ENCODE data around the gene KRT83.
"Not testable (repeated sequence)": the region's sequence is repeated elsewhere in the genome, so short reads cannot be mapped to it uniquely, and the experiment has no call there.

The KRT83 gene

DNA sequence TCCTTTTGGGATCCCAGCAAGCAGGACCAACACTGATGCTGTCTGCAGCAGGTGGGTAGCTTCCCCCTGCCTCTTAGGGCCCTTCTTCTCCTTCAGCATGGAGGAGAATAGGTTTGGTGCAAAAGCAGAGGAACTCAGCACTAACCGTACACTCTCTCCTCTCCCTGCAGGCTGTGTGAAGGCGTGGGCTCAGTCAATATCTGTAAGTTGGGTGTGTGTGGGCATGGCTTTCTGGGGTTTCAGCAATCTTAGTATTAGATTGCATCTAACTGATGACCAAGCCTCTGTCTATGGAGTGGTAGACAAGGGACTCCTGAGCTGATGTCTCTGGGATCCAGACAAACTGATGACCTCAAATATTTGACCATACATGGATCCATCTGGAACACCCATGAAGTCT lies 31.8 kb upstream of the KRT83 start:
- no peak for DNase-seq

DNA sequence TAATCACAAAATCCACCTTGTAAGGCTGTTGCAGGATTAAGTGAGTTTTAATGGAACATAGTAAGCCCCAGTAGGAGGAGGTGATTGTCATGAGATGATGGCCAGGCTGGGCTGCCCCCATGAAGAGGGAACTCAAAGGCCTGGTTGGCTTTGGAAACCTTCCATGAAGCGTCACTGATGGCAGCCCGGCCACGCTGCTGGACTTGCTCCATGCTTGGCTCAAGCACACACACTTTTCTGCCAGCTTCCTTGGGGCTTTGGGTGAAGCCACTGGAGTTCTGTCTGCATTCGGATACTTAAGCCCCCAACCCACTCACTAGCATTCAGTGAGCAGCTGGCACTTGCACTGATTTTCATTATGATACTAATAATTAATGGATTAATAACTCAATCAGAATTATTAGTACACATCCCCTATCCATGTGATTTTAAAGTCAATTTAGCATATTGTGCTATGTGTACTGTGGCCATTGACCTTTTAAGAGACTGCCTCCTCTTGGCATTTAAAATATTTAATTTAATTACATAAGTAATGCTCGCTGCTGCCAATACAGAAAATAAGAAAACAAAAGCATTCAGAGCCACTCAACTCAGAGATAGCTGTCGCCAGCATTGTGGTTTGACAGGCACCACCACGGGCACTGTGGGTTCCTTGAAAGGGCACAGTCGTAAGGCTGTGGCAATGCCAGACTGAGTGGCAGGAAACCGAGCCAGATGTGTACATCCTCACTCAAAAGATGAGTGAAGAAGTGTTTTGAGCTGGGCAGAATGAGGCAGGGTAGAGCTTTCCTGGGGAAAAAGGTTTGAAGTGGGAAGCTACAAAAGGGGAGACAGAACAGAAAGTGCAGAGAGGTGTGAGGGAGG lies 30.2 kb upstream of the KRT83 start:
- no peak for DNase-seq

DNA sequence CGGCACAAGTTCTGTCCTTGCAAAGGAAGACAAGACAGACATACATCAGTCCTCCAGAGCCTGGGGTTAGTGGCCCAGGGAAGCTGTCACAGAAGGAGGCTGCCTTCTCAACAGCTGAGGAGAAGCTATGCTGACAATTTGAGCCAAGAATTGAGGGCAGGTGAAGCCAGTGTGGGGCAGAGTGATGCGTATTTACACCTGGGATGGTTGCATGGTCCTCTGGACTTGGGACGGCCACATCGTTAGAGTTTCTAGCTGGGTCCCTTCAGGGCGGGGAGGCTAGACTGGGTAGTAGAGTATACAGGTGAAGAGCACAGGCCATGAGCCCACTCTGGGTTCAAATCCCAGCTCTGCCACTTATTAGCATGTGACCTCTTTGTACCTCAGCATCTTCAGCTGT lies 29.6 kb upstream of the KRT83 start:
- no peak for DNase-seq

DNA sequence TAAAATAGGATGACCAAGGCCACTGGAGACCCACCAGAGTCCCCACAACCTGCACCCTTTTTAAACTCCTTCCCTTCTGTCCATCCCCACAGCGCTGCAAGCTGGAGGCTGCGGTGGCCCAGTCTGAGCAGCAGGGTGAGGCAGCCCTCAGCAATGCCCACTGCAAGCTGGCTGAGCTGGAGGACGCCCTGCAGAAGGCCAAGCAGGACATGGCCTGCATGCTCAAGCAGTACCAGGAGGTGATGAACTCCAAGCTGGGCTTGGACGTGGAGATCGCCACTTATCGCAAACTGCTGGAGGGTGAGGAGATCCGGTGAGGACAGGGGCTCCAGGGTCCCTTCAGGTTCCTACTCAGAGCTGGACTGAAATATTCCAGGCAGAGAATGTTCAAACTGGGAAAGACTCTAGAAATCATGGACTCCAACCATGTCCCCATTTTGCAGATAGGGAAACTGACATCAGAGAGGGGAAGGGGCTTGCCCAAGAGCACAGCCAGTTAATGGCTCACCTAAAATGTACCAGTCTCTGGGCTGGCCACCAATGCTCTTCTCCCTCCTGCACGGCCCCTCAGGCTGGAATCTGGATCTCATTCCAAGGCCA lies 28.9 kb upstream of the KRT83 start:
- no peak for DNase-seq

DNA sequence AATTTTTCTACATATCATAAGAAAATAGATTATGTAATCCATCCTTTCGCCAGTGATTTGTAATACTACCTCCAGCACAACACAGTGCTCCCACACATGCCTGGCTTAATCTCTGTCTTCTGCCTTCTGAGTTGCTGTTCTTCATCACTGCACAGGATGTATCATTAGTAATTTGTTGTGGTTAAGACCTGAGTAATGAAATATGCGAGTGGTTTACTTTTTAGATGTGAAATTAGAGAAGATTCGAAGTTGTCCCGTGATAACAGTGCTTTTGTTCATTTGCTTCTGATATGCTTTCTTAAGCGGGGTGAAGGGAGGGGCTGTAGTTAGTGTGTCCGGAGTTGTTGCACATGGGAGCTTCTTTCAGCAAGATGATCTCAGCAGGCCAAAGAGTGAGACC lies 28.0 kb upstream of the KRT83 start:
- no peak for DNase-seq

DNA sequence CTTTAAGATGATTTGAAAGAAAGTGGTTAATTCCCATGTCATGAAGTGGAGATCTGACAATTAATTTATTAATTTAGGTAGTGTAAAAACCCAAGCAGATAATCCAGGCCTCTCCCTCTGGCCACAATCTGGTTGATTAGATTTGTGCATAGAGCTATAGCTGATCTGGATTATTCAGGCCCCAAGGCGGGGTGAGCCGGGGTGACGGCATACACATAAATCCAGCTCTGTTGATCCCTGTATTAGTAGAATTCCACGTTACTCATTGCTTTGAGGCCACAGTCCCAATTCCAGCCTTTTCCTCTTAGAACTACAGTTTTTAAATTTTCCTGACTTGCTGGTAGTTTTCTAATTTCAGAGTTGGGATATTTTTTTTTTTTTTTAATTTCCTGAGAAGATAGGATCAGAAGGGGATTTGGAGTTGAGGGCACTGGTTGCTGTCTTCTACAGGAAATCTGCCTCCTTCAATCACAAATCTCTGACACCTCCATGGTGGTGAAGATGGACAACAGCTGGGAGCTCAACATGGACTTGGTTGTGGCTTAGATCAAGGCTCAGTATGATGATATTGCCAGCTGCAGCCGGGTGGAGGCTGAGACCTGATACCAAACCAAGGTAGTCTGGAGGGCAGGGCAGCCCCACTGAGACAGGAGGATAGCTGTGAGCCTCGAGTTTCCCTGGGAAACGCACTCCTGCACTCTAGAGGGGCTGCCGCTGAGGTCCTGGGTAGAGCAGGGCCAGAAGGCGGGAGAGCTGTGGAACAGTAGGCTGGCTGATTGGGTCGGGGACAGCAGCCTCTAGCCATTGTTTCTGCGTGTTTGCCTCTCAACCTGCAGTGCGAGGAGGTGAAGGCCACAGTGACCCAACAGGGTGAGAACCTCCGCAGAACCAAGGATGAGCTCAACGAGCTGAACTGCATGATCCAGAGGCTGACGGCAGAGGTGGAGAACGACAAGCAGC lies 26.6 kb upstream of the KRT83 start:
- peak; percentile 10 for DNase-seq

DNA sequence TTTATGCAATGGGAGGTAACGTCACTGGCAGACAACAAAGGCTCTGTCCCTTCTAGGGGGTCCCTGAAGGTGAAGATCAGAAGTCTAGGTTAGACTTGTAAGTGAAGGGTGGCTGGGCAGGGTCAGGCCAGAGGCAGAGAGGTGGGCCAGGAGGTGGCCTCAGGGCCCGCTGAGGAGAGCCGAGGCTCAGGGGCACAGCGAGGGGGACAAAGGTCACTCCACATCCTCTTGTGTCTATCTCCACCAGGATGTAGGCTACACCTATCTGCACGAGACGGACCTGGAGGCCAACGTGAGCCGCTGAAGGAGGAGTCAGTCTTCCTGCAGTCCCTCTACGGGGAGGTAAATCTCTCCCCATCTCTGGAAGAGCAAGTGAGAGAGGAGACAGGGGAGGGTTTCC lies 25.8 kb upstream of the KRT83 start:
- no peak for DNase-seq

DNA sequence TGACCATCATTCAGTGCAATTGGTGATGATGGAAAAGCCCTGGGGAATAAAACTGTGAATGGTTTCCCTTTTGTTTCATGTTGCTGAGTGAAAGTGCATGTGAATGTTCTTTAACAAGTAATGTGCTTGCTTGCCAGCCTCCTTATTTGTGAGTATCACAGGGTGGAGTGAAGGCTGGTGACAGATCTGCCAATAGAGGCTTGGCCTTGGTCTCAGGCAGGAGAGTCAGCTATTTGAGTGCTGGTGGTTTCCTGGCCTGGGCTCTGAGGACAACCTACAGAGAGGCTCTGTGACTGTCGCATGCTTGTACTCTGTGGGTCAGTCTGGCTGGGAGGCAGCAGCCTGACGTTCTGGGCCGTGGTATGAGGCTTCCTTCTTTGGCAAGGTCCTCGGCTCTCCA lies 25.4 kb upstream of the KRT83 start:
- no peak for DNase-seq

DNA sequence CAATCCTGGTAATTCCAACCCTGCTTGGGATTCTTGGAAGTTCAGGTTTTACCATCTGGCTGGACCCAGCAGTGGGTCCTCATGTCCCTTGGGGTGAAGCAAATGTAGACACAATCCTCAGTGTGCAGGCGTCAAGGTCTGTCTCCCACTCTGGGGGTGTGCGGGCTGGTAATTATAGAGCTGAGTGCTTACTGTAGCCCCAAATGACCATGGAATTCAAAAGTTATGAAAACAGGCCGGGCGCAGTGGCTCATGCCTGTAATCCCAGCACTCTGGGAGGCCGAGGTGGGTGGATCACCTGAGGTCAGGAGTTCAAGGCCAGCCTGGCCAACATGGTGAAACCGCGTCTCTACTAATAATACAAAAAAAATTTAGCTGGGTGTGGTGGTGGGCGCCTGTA lies 23.8 kb upstream of the KRT83 start:
- not testable (repeated sequence) for DNase-seq

DNA sequence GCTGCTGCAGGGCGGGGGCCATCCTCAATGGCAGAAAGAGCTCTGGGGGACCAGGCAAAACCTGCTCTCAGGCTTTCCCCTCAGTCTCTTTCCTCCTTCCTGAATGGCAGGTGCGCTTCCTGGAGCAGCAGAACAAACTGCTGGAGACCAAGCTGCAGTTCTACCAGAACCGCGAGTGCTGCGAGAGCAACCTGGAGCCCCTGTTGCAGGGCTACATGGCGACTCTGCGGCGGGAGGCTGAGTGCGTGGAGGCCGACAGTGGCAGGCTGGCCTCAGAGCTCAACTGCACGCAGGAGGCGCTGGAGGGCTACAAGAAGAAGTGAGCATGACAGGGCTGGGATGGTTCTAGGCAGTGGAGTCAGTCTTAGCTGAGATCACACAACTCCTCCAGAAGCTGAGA lies 22.9 kb upstream of the KRT83 start:
- no peak for DNase-seq

DNA sequence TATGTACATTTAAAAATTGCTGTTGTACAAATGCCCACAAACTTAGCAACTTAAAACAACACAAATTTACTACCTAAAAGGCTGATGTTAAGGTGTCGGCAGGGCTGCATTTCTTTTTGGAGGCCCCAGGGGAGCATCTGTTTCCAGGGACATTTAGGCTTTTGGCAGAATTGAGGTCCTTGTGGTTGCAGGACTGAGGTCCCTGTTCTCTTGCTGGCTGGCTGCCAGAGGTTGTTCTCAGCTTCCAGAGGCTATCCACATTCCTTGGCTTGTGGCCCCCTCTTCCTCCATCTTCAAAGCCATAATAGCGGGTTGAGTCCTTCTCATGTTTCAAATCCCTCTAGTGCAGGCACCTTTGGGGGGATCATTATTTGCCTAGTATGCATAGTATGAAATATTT lies 22.4 kb upstream of the KRT83 start:
- no peak for DNase-seq

DNA sequence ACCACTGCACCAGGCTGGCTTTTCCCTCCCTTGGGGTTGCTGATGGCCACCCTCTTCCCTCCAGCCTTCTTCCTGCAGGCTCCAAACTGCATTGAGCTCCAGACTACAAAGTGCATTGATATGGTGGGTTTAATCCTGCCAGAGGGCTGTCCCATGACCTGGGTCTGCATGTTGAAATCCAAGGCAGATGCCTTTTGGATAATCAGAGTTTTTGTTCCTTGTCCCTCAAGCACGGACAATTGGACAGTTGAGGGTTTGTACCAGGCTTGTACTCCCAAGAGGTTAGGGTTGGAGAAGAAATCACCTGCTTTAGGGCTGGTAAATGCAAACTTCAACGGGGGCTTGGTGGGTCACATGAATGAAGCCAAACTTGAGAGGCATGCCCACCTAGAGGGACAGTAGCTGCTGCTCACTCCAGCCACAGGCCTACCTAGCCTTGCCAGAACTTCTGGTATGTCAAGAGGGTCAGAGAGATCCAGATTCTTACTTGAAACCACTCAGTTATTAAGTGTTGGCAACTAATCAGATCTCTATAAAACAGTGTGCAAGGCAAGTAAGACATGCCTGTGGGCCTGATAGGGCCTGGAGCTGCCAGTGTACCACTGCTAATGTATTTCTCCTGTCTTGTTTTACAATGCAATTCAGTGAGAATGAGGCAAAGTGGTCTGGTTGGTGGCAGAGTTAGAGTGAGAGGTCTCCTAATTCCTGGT lies 21.7 kb upstream of the KRT83 start:
- DNase-seq: no peak

DNA sequence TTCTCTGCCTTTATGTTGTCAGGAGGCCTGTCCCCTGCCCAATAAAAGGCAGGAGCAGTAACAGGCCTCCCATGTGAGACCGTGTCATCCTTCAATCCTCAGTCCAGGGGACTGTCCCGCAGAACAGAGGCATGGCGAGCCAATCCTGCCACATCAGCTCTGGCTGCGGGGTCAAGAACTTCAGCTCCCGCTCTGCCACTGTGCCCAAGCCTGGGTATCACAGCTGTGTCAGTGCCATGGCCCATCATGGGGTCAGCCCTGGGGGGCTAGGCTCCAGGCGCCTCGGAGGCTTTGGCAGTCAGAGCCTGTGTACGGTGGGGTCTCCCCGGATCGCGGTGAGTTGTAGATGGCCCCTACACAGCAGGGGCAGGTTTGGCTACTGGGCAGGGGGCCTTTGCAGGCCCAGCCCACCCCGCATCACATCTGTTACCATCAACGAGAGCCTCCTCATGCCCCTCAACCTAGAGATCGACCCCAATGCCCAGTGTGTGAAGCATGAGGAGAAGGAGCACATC lies 19.9 kb upstream of the KRT83 start:
- DNase-seq: no peak

DNA sequence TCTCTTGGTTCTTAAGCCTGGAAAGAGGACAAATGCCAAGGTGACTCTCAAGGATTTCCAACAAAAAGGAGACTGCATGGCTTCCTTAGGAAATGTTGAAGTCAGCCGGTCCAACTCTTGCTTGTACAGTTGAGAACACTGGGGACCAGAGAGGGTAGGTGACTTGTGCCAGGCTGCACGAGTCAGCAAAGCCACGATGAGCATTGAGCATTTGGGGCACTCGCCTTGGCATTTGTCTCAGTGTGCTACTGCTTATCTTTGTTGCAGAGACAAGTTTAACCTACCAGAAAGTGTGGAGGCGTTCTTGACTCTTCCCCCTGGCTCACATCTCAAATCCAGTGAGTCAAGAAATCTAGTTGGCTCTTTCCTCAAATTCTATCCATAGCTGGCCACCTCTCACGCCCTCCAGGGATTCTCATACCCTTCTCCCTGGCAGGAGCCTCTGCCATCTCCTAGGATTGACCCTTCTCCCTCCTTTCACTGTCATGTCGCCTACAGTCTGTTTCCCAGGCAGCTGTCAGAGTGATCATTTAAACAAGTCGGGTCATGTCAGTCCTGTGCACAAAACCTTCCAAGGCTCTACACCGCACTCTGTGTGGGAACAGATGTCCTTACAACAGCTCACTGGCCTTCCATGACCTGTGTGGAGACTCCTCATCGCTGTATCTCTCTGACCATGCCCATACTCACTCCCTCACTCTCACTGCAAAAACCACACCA lies 17.2 kb upstream of the KRT83 start:
- DNase-seq: peak; percentile 85

DNA sequence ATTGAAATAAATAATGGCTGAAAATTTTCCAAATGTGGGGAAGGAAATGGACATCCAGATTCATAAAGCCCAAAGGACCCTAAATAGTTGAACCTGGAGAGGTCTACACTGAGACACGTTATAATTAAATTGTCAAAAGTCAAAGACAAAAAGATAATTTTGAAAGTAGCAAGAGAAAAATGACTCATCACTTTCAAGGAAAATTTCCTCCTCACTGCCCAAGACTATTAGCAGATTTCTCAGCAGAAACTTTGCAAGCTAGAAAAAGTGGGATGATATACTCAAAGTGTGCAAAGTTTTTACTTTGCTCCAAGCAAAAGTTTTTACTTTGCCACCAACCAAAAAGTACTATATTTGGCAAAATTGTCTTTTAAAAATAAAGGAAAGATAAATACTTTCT lies 15.9 kb upstream of the KRT83 start:
- DNase-seq: no peak

DNA sequence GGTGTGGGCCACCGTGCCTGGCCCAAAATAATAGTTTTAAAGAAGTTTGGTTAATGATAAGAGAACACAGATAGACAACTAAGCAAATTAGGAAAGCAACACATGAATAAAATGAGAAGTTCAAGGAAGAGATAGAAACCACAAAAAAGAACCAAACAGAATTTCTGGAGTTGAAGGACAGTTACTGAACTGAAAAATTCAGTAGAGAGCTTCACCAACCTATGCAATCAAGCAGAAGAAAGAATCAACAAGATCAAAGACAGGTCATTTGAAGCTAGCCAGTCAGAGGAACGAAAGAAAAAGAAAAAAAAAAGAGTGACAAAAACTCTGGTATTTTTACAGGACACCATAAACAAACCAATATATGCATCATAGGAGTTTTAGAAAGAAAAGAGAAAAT lies 15.4 kb upstream of the KRT83 start:
- no peak for DNase-seq

DNA sequence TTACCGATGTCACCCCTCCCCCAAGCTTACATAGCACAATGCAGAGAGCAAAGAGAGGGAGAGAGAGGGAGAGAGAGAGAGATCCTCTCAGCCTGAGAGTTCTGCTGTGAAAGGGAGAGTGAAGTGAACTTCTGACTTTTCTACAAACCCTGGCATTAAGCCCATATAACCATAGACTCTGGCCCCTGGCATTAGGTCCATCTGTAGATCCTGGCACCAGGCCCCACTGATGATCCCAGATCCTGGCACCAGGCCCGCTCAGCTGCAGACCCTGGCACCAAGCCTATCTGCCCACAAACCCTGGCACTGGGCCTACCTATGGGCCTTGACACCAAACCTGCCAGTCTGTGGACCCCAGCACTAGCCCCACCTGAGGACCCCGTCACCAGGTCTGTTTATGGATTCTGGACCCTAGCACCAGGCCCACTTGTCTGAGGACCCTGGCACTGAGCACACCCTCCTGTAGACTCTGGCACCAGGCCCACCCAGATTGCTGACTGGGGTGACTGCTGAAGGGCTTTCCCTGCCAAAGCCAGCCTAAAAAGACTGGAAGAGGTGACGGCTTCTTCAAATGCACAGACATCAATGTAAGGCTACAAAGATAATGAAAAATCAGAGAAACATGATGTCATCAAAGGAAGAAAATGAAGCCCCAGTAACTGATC lies 14.5 kb upstream of the KRT83 start:
- DNase-seq: peak; percentile 40

DNA sequence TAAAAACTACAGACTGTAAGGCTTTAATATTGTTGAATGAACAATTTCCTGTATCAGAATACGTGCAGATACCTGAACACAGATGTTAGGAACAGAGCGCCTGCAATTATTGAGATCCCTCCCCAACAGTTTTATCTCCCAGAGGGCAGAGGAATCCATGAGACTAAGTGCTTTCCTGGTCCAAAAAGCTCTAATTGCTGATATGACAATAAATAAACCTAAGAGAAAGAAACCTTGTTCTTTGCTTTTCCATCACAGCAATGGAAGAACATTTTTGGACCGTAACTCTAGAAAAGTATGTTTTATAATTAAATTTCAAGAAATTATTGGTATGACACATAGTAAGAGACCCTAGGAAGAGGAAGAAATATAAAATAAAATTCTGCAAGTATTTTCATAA lies 13.0 kb upstream of the KRT83 start:
- DNase-seq: no peak

DNA sequence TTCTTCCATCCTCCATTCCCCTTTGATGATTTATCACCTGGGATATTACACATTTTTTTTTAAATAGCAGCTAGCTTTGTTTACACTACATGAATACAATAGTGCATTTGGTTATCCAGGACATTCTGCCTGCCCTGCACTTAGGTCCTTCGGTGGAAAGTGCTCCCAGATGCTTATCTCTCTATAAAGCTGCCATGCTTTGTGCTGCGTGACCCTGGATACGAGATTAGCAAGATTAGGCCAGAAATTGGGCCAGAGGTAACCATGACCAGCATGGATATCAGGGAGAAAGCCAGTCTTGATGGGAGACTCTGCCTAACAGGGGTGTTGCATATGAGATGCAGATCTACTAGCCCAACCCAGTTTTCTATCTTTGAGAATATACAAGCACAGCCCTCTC lies 12.1 kb upstream of the KRT83 start:
- no peak for DNase-seq

DNA sequence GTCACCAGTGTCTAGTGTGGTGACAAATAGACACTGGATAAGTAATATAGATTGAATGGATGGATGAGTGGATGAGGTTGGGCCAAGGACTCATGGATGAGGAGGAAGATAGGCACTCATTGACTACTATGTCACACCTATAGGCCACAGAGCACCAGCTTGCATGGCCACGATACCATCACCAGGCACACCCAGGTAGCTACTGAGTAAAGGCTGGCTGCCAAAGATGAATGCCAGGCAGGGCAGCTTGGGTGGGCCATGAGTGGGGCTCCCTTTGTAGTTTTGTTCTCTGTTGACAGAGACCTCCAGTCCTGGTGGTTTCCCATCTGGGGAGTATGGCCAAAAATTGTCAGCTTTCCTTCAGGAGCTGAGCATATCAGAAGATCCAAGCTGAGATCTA lies 11.2 kb upstream of the KRT83 start:
- no peak for DNase-seq

DNA sequence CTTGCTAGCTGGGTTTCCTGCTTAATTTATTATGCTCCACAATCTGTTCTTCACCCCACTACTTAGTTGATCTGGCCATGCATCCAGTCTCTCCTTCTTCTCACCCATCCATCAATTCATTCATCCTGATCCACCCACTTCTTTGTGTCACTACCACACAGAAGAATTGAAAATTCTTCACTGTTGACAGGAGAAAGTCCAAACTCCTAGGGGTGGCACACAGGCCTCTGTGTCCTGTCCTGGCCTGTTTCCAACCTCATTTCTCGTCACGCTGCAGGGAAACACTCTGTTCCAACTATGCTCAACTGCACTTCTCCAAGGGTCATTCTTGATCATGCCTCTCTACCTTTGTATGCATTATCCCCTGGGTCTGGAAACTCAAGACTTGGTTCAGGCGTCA lies 10.6 kb upstream of the KRT83 start:
- no peak for DNase-seq

DNA sequence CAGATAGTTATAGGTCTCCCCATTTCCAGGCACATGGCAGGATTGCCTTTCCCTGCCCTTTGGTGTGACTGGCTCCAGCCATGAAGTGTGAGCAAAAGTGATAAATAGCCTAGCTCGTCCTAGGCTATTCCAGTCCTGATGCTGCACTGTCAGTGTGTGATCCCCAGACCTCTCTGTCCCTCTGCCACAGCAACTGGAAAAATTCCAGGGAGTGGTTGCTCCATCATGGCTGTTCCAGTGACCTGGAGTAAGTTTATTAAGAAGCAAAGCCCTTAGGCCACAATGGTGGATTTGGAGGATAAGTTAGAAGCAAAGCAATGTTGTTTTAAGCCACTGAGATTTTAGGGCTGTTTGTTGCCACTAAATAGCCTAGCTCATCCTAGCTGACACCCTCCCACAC lies 9.8 kb upstream of the KRT83 start:
- no peak for DNase-seq
